GM19328 (cell line): ENCODE results near the gene KIAA0825.

Experiments used
- ATAC-seq: cut with Tn5 transposase; IDR thresholded peaks from one replicate; pipeline ENCODE4 v1.9.1; 2021; ENCODE audit warnings: mild to moderate bottlenecking, moderate library complexity; ENCODE audit not compliant: unreplicated experiment

KIAA0825 gene

DNA sequence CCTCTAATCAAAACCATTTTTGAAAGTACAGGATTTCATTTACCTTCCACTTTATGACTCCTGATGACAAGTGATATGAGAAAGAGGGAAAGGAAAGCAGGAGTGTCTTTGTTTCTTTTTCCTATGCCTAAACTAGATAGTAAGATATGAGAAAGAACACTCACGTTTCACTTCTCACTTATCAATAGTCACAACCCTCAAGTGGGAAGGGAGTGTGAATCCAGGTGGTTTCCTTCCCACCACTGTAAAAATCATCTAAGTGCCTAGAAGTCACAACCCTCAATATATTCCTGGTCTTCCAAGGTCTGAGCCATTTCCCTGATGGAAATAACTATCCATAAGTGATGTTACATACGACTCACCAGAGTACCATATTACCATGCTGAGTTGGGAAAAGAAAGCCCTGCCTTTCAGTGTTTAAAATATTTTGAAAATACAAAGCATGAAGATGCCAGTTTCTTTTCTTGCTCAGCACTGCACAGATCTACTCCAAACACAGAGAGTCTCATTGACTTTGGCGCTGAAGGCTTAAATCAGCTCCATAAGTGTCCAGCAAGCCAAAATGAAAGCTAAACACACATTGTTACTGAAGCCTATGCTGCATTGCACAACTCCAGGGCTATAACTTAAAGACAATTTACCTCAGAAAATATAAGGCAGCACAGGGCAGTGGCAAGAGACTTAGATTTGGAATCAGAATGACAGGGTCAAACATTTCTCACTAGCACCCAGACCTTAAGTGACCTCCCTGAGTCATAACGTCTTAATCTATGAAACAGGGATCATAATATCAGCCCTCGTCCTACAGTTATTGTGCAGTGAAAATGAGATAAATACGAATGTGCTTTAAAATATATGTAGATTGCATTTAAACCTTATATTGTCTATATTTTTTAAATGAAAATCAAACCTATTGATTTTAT is 301.2 kb downstream of the KIAA0825 start:
- no peak for ATAC-seq

DNA sequence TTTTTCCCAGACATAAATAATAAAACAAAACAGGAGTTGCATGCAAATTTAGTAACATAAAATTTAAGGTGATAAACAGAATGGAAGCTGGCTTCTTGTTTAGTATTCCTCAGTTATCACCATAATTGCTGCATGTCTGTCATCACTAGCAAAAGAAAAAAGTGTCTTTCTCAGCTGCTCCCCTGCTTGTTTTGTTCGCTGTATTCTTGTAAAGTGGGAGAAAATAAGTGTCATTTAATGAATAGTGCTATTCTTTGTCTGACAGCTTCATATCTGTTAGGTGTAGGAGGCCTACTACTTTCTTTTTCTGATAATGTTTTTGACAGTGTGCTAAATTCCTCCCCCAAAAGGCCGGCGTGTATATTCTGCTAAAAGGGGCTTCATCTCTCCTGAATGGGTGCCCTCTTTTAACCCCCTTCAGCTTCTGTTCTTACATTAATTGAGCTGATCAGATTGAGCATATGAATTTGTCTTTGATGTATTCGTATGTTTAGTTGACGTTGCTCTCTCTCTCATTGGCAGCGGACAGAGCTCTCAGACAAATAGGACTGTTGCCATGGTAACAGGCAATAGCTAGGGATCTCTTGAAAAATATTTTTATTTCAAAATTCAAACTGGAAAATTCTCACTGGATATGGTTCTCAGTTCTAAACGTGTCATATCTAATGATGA is 303.8 kb downstream of the KIAA0825 start:
- ATAC-seq = no peak

DNA sequence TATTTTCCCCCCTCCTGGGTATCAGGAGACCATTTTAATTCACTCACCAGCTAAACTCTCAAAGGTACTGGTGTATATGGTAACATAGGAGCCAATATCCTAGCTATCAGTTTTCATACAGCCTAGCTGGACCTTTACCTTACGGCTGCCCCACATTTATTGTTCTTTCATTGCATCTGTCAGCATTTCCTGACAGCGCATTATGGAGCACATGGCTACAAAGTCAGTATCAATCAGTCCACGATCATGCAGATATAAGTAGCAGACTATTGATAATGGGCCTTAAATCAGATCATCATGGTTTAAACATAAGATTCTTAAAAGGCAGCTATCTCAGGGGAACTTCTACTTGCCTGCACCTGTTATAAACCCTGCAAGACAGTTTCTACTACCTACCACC is 304.7 kb downstream of the KIAA0825 start:
- no peak for ATAC-seq

- no peak for ATAC-seq
Observed at GRCh38 chr5:94313188-94313587, 305.2 kb downstream of the KIAA0825 start.

DNA sequence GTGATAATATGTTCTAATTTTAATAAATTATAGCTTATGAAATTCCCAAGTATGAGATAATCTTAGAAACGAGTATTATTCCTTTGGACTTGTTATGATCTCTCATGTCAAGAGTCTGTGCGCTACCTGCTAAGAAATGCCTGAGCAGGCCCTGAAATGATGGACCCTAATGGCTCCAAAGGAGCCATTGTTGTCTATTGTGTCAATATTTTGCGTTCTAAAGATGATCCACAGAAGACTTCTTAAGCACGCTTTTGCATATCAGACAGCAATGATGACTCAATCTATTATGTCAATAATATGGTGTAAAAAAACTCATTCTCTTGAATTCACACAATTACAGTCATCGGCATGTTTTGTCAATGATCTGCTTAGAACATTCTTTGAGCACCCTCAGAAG is 306.1 kb downstream of the KIAA0825 start:
- ATAC-seq = no peak

- no peak for ATAC-seq
Observed at GRCh38 chr5:94310833-94311232, 307.6 kb downstream of the KIAA0825 start.

DNA sequence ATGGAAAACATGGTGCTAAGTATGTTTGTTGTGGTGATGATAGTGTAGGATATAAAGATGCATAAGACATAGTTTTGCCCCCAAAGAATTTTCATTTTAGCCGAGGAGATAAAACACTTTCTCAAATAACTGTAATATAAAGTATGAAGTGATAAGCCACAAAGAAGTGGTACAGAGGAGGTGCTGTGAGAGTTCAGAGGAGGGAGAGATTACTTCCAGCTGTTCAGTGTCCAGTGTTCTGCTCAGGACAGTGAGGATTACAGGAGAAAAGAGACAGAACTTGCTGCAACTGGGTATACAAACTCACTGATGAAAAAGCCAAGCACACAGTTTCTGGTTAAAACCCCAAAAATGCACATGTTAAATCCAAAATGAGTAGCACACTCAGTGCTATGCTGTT is 309.3 kb downstream of the KIAA0825 start:
- ATAC-seq = no peak

GRCh38 chr5:94308442-94308841 is 310.0 kb downstream of the KIAA0825 start:
- no peak for ATAC-seq

- ATAC-seq = no peak
Observed at GRCh38 chr5:94304146-94304545, 314.3 kb downstream of the KIAA0825 start.

GRCh38 chr5:94288937-94289336 is 329.5 kb downstream of the KIAA0825 start:
- ATAC-seq = no peak

DNA sequence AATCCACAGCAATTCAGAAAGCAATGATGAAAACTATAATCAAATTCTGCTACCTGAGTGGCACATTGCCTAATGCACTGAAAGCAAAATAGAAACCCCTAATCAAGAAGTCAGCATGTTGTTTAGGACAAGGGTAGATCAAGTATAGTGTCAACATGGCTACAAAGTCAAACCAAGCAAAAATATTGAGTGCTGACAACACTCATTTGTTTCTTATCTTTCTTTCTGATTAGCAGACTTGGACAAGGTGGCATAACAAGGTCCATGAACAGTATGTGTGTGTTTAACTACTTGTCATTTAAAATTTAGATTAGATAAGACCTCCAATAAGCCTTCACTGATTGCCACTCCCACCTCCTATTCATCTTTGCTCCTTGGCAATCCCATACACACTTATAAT is 332.4 kb downstream of the KIAA0825 start:
- no peak for ATAC-seq

DNA sequence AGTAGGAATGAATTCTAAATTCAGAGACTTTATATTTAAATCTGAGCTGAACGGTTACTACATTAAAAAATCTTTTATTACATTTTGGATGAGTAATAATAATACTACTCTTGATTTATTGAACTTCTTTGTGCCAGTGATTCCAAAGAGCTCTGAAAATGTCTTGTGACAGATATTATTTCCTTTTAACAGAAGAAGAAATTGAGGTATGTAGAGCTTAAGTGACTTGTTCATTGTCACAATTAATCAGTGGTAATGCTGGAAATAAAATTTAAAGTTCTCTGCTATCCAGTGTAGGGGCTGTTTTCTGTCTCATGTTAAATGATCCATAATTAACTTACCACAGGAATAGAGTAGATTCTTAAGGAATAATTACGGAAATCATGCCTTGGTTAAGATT is 335.3 kb downstream of the KIAA0825 start:
- no peak for ATAC-seq

- no peak for ATAC-seq
Observed at GRCh38 chr5:94281236-94281801, 337.1 kb downstream of the KIAA0825 start.

GRCh38 chr5:94276751-94277150 is 341.7 kb downstream of the KIAA0825 start:
- no peak for ATAC-seq

DNA sequence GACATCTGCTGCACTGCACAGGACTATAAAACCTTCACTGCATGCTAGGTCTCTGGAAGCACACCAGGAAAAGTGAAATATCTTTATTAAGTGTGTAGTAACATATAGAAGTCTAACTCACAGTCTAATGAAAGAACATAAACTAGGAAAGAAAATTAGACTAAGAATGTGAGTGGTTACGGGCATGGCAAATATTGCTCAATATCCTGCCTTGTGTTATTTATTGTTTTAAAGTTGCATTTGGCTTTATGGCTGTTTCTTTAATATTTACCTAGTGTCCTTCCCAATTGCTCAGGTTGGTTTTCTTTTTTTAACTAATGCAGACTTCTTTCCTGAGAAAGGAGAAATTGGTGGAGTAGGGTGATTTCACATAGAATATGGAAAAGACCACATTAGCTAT is 342.4 kb downstream of the KIAA0825 start:
- no peak for ATAC-seq

GRCh38 chr5:94274707-94275106 is 343.7 kb downstream of the KIAA0825 start:
- no peak for ATAC-seq

GRCh38 chr5:94268226-94268625 is 350.2 kb downstream of the KIAA0825 start:
- ATAC-seq = no peak

DNA sequence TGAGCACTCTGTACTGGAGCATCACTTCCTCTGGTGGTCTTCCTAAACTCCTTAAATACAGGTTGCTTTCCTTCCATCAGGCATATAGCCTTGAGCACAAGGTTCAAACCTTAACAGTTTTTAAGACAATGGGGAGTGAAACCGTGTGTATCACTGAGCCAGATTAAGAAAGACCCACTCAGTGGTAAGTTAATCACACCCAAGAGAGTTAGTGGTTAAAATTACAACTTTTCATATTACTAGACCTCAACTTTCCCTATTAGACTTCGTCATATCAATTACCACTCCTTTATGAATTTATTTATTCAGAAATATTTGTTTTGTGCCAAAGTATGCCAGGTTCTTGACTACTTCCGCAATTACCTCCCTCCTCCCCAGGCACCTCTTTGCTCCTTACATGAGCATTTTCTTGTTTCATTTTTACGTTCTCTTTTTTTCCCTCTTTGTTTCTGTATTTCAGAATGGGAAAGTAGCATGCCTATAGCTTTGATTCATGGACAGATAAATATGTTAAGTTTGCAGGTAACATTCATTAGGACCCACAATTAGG is 351.0 kb downstream of the KIAA0825 start:
- no peak for ATAC-seq

DNA sequence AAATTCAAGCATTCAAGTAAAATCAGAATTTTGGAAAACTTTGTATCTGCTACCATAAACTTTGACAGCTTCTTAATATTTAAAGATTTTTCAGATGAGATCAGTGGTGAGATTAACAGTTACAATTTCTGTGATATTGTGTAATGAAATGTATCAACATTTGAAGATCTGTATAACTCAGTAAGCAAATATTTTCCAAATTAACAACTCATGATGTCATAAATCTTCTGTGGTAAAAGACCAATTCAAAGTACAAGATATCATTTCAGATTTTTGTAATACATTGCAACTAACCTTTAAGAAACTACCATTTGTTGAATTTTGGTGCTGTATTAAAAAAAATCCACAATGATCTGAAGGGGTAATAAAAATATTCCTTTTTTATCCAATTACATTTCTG is 352.2 kb downstream of the KIAA0825 start:
- ATAC-seq = no peak

- no peak for ATAC-seq
Observed at GRCh38 chr5:94263068-94263467, 355.3 kb downstream of the KIAA0825 start.

DNA sequence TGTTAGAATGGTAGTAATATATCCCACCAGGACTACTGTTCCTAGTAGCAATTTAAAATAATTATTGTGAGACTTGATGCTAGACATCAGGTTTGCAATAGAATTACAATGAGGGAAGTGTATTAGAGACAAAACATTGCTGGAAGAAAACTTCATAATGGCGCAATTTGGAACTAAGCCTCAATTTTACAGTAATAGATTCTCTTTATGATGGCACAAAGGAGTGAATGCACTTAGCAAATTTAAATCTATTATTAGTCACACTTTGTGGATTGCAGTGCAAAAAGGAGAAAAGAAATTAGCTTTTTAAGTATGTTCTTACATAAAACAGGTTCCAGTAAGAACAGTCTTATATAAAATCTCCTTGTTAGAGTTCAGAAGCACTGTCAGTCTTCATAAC is 358.3 kb downstream of the KIAA0825 start:
- ATAC-seq = no peak

GRCh38 chr5:94254214-94254613 is 364.2 kb downstream of the KIAA0825 start:
- no peak for ATAC-seq
